Hepatocyte (in vitro differentiated cells): ENCODE measurements around the gene HOXD13. TPM values are rescaled to one million over a fixed set of nuclear protein-coding genes. Genes with fewer than 3 reads are reported as not detected.

Source experiments
- DNase-seq: peaks from one replicate; pipeline ENCODE4 v3.0.0-alpha.2; 2016; ENCODE audit warnings: low spot score
- H2AFZ ChIP-seq: fragments of 200-600 bp; sonication (generic); 2 replicates; pipeline ENCODE4 v1.6.0; 2016; ENCODE audit warnings: antibody characterized with exemption, mild to moderate bottlenecking
- H3K27ac ChIP-seq: fragments of 200-600 bp; sonication (generic); 2 replicates; pipeline ENCODE4 v1.5.1; 2016; ENCODE audit warnings: mild to moderate bottlenecking
- H3K27me3 ChIP-seq: fragments of 200-600 bp; sonication (generic); 2 replicates; pipeline ENCODE4 v1.6.1; 2016
- H3K36me3 ChIP-seq: fragments of 200-600 bp; sonication (generic); replicated peaks from 2 replicates; pipeline ENCODE4 v1.5.1; 2016; ENCODE audit warnings: low read depth; ENCODE audit not compliant: insufficient read depth
- H3K4me1 ChIP-seq: fragments of 200-600 bp; sonication (generic); 2 replicates; pipeline ENCODE4 v1.5.1; 2016; ENCODE audit warnings: mild to moderate bottlenecking, moderate library complexity; ENCODE audit not compliant: insufficient read depth
- H3K4me2 ChIP-seq: fragments of 200-600 bp; sonication (generic); 2 replicates; pipeline ENCODE4 v1.6.0; 2016
- H3K4me3 ChIP-seq: fragments of 200-600 bp; sonication (generic); 2 replicates; pipeline ENCODE4 v1.5.1; 2016; ENCODE audit warnings: mild to moderate bottlenecking
- H3K79me2 ChIP-seq: fragments of 200-600 bp; sonication (generic); 2 replicates; pipeline ENCODE4 v1.6.0; 2017; ENCODE audit warnings: mild to moderate bottlenecking
- H3K9me2 ChIP-seq: fragments of 200-600 bp; sonication (generic); replicated peaks from 2 replicates; pipeline ENCODE4 v1.6.0; 2017; ENCODE audit warnings: mild to moderate bottlenecking; ENCODE audit not compliant: insufficient read depth
- H3K9me3 ChIP-seq: fragments of 200-600 bp; sonication (generic); 2 replicates; pipeline ENCODE4 v1.5.1; 2016; ENCODE audit warnings: low read depth, mild to moderate bottlenecking
- H4K20me1 ChIP-seq: fragments of 200-600 bp; sonication (generic); 2 replicates; pipeline ENCODE4 v1.6.0; 2016; ENCODE audit warnings: mild to moderate bottlenecking; ENCODE audit not compliant: insufficient read depth, poor library complexity, severe bottlenecking
- CTCF ChIP-seq: fragments of 200-600 bp; sonication (generic); IDR thresholded peaks from 2 replicates; pipeline ENCODE4 v1.5.1; 2016; ENCODE audit warnings: antibody characterized with exemption, mild to moderate bottlenecking; ENCODE audit not compliant: poor library complexity
- EZH2 ChIP-seq: fragments of 200-600 bp; sonication (generic); IDR thresholded peaks from 2 replicates; pipeline ENCODE4 v1.6.1; 2016; ENCODE audit warnings: antibody characterized with exemption, mild to moderate bottlenecking, borderline replicate concordance
- EZH2phosphoT487 ChIP-seq: fragments of 200-600 bp; sonication (generic); IDR thresholded peaks from one replicate; pipeline ENCODE4 v1.6.1; 2018; ENCODE audit warnings: antibody characterized with exemption, mild to moderate bottlenecking, low read depth, moderate library complexity; ENCODE audit not compliant: unreplicated experiment, severe bottlenecking
- WGBS: methylation state at CpG from one replicate; pipeline ENCODE4 v1.1.6; 2016; ENCODE audit warnings: low lambda C conversion rate; ENCODE audit errors: missing lambda C conversion rate; 5-methylcytosine and 5-hydroxymethylcytosine counted together
- polyA plus RNA-seq: library from polyadenylated mRNA; unstranded; fragments of >200 nt; fragmentation: Nextera tagmentation; extraction: Ambion mirVana; gene quantifications from 2 replicates; pipeline ENCODE4 v1.2.1, GENCODE V29; 2016
- total RNA-seq: library from RNA; depleted of rRNA; stranded (reverse); fragments of >200 nt; gene quantifications from 2 replicates; pipeline ENCODE4 v1.2.3, GENCODE V29; 2014

HOXD13 gene
- total and polyA plus RNA-seq, 2 experiments from 2014 or later = 24.7 to 37.2 TPM

- peak within 1 kb of the TSS; percentile 91 for H3K4me2 ChIP-seq
- H3K27ac ChIP-seq = no peak within 1 kb of the TSS
- H4K20me1 ChIP-seq = no peaks in the 10 kb centered on the region
- TF ChIP-seq EZH2 (peak; percentile 93), EZH2phosphoT487 (no peak)
- no peaks in the 10 kb centered on the region for H3K79me2 ChIP-seq
- H3K9me2 ChIP-seq = no peaks in the 10 kb centered on the region
- H3K4me3 ChIP-seq = peak within 1 kb of the TSS; percentile 56
- H2AFZ ChIP-seq = peak within 1 kb of the TSS; percentile 55
- peaks cover 13% of the 10 kb centered on the region for H3K4me1 ChIP-seq
- no peaks in the 10 kb centered on the region for H3K36me3 ChIP-seq
- peak; percentile 71 for DNase-seq
- H3K9me3 ChIP-seq = no peaks in the 10 kb centered on the region
- WGBS = 2% methylated on average over 54 of the region's 64 CpGs
- peaks cover 91% of the 10 kb centered on the region for H3K27me3 ChIP-seq
These were observed 36.7 kb downstream of the HOXD13 start, which contains the start of gene HOXD8 for GRCh38 chr2:176128982-176129796. HOXD8 (plus strand) TSS chr2:176129705; CDS start chr2:176130367, 662 bp downstream.

GRCh38 chr2:176129813-176130146 is 37.3 kb downstream of the HOXD13 start:
- Histone ChIP-seq H3K9me3 (no peaks in the 10 kb centered on the region), H3K9me2 (no peaks in the 10 kb centered on the region), H3K27me3 (peaks cover 91% of the 10 kb centered on the region), H3K36me3 (no peaks in the 10 kb centered on the region), H3K4me2 (peak overlapping the region; percentile 91), H3K4me1 (peaks cover 13% of the 10 kb centered on the region), H2AFZ (peak overlapping the region; percentile 55), H4K20me1 (no peaks in the 10 kb centered on the region), H3K27ac (no peak overlapping the region), H3K79me2 (no peaks in the 10 kb centered on the region), H3K4me3 (peak overlapping the region; percentile 56)
- 5% methylated on average over 8 of the region's 43 CpGs for WGBS
- DNase-seq = no peak
- TF ChIP-seq EZH2 = no peak
- TF ChIP-seq EZH2phosphoT487 = no peak
- TF ChIP-seq CTCF = no peak

GRCh38 chr2:176130147-176130956 is 37.8 kb downstream of the HOXD13 start:
- H3K4me1 ChIP-seq = peaks cover 13% of the 10 kb centered on the region
- H3K79me2 ChIP-seq = no peaks in the 10 kb centered on the region
- DNase-seq = peak; percentile 57
- TF ChIP-seq EZH2 = peak; percentile 86
- TF ChIP-seq CTCF = no peak
- TF ChIP-seq EZH2phosphoT487 = peak; percentile 36
- no peaks in the 10 kb centered on the region for H4K20me1 ChIP-seq
- peak overlapping the region; percentile 91 for H3K4me2 ChIP-seq
- H3K27ac ChIP-seq = no peak overlapping the region
- no peaks in the 10 kb centered on the region for H3K9me2 ChIP-seq
- peak overlapping the region; percentile 56 for H3K4me3 ChIP-seq
- H3K27me3 ChIP-seq = peaks cover 91% of the 10 kb centered on the region
- no peaks in the 10 kb centered on the region for H3K36me3 ChIP-seq
- peak overlapping the region; percentile 14 for H2AFZ ChIP-seq
- WGBS = under 1% methylated on average over 58 of the region's 100 CpGs
- no peaks in the 10 kb centered on the region for H3K9me3 ChIP-seq
